Endothelial cell of umbilical vein (primary cell): Measurements from ENCODE around the gene VPS8. TPM values are rescaled to one million over a fixed set of nuclear protein-coding genes. Genes with fewer than 3 reads are reported as not detected.

ENCODE experiments used
- BruUV-seq: library from RNA; stranded (reverse); fragments of 400-500 nt; replicated peaks from 2 replicates; lab custom pipeline; 2021; lab: Mats Ljungman, UMichigan
- CTCF ChIA-PET: fragments of 300-600, 350-600 bp; sonication (Branson Sonifier 250); formaldehyde crosslinking; loops from one replicate; lab custom pipeline; 2021; ENCODE audit warnings: antibody characterized with exemption, inconsistent platforms; lab: Charles Lee
- POLR2A ChIA-PET: fragments of 300-600, 350-600 bp; sonication (Branson Sonifier 250); formaldehyde crosslinking; loops from one replicate; lab custom pipeline; 2021; ENCODE audit warnings: antibody characterized with exemption, inconsistent platforms; lab: Charles Lee
- DNase-seq: peaks from one replicate; pipeline ENCODE4 v3.0.0-alpha.2; 2011; ENCODE audit warnings: low read depth, low spot score
- FAIRE-seq: peaks from 2 replicates; lab custom pipeline; 2011; peaks lifted over from hg19 to GRCh38; lab: Jason Lieb, UNC
- H2AFZ ChIP-seq: 2 replicates; pipeline ENCODE4 v1.6.0; 2012; ENCODE audit warnings: low read depth, low read length, control low read depth, inconsistent platforms
- H3K27ac ChIP-seq: 2 replicates; pipeline ENCODE4 v1.5.1; 2011; ENCODE audit warnings: low read depth, mild to moderate bottlenecking, control low read depth, low read length, moderate library complexity; ENCODE audit not compliant: insufficient read depth
- H3K27me3 ChIP-seq, 2 experiments: 2 replicates each; pipeline versions ENCODE4 v1.6.0 to v1.6.1; 2011; ENCODE audit warnings: low read length in 2 of 2, mixed read lengths in 1 of 2; ENCODE audit not compliant: control insufficient read depth in 2 of 2, insufficient read depth in 2 of 2
- H3K36me3 ChIP-seq, 2 experiments: 2 replicates in 1 of 2; 3 replicates in 1 of 2; pipeline ENCODE4 v1.5.1; 2011; ENCODE audit warnings: low read length in 2 of 2, mild to moderate bottlenecking in 1 of 2, moderate library complexity in 1 of 2; ENCODE audit not compliant: control insufficient read depth in 2 of 2, insufficient read depth in 2 of 2; ENCODE audit errors: extremely low read depth in 1 of 2
- H3K4me1 ChIP-seq: 3 replicates; pipeline ENCODE4 v1.5.1; 2011; ENCODE audit warnings: mild to moderate bottlenecking, low read length; ENCODE audit not compliant: control insufficient read depth, insufficient read depth; ENCODE audit errors: extremely low read depth
- H3K4me2 ChIP-seq: 2 replicates; pipeline ENCODE4 v1.6.1; 2011; ENCODE audit warnings: low read length, control low read depth, mixed read lengths; ENCODE audit not compliant: insufficient read depth
- H3K4me3 ChIP-seq, 3 experiments: fragments of 200-600 bp in 1 of 3; sonication (generic), shearing (Covaris generic) in 1 of 3; replicated peaks in 1 of 3; 2 replicates each; pipeline ENCODE4 v1.5.1; 2011 to 2016; ENCODE audit warnings: control low read depth in 3 of 3, low read length in 3 of 3, mild to moderate bottlenecking in 2 of 3, inconsistent platforms in 1 of 3, low read depth in 1 of 3, moderate library complexity in 1 of 3; ENCODE audit not compliant: insufficient read depth in 1 of 3
- H3K79me2 ChIP-seq: 2 replicates; pipeline ENCODE4 v1.6.0; 2012; ENCODE audit warnings: low read length, inconsistent platforms; ENCODE audit not compliant: control insufficient read depth, insufficient read depth
- H3K9ac ChIP-seq: replicated peaks from 2 replicates; pipeline ENCODE3; 2011; ENCODE audit warnings: low read length, control low read depth; ENCODE audit not compliant: insufficient read depth; ENCODE audit errors: extremely low read depth
- H3K9me1 ChIP-seq: replicated peaks from 3 replicates; pipeline ENCODE4 v1.6.0; 2011; ENCODE audit warnings: mild to moderate bottlenecking, low read length; ENCODE audit not compliant: control insufficient read depth, insufficient read depth; ENCODE audit errors: extremely low read depth
- H3K9me3 ChIP-seq: replicated peaks from 2 replicates; pipeline ENCODE4 v1.5.1; 2012; ENCODE audit warnings: low read length, inconsistent platforms; ENCODE audit not compliant: control insufficient read depth, insufficient read depth
- H4K20me1 ChIP-seq: replicated peaks from 2 replicates; pipeline ENCODE3; 2011; ENCODE audit warnings: mild to moderate bottlenecking, low read length; ENCODE audit not compliant: control insufficient read depth, insufficient read depth; ENCODE audit errors: extremely low read depth
- CTCF ChIP-seq, 2 donors: IDR thresholded peaks; 1 replicate in 1 of 2; 2 replicates in 1 of 2; pipeline ENCODE4 v1.5.1; 2011; ENCODE audit warnings: low read length in 2 of 2, mild to moderate bottlenecking in 2 of 2, moderate library complexity in 2 of 2, control low read depth in 1 of 2, inconsistent platforms in 1 of 2, low read depth in 1 of 2; ENCODE audit not compliant: insufficient read depth in 1 of 2; ENCODE audit errors: extremely low read depth in 1 of 2
- EZH2 ChIP-seq: IDR thresholded peaks from 2 replicates; pipeline ENCODE4 v1.6.1; 2012; ENCODE audit warnings: borderline replicate concordance, low read depth, mild to moderate bottlenecking, moderate library complexity, low read length, inconsistent platforms; ENCODE audit not compliant: severe bottlenecking
- FOS ChIP-seq: IDR thresholded peaks from 2 replicates; pipeline ENCODE4 v1.6.1; 2011; ENCODE audit warnings: mild to moderate bottlenecking, low read length, moderate library complexity, borderline replicate concordance; ENCODE audit not compliant: insufficient read depth
- GATA2 ChIP-seq: IDR thresholded peaks from 2 replicates; pipeline ENCODE4 v1.7.0; 2011; ENCODE audit warnings: low read depth, mild to moderate bottlenecking, moderate library complexity, mixed read lengths, low read length; ENCODE audit not compliant: insufficient read length, insufficient read depth
- JUN ChIP-seq: IDR thresholded peaks from 2 replicates; pipeline ENCODE4 v1.6.1; 2011; ENCODE audit warnings: borderline replicate concordance, low read depth; ENCODE audit not compliant: insufficient read length, insufficient read depth
- MAX ChIP-seq: IDR thresholded peaks from 2 replicates; pipeline ENCODE4 v1.6.1; 2011; ENCODE audit not compliant: insufficient read depth, insufficient read length
- MYC ChIP-seq: IDR thresholded peaks from one replicate; pipeline ENCODE4 v1.6.1; 2011; ENCODE audit warnings: mild to moderate bottlenecking, low read depth, low read length
- POLR2A ChIP-seq: IDR thresholded peaks from 2 replicates; pipeline ENCODE4 v1.6.1; 2012; ENCODE audit warnings: low read depth, mild to moderate bottlenecking, control low read depth, low read length
- POLR2AphosphoS5 ChIP-seq: IDR thresholded peaks from 2 replicates; pipeline ENCODE4 v1.6.1; 2012; ENCODE audit warnings: low read depth, mild to moderate bottlenecking, control low read depth, low read length, moderate library complexity; ENCODE audit not compliant: insufficient read depth
- dilution Hi-C: fragments of 300-500 bp; cut with MboI; formaldehyde crosslinking; loops from one replicate; pipeline ENCODE4 v1.15.0; 2019; ENCODE audit warnings: low sequenced_read_pairs; ENCODE audit not compliant: extremely low pct_ligation_motif_present
- intact Hi-C: fragments of 100-400 bp; cut with micrococcal nuclease; formaldehyde crosslinking; loops from one replicate; pipeline ENCODE4 v1.10.0; 2022
- polyA plus RNA-seq, 4 experiments: library from polyadenylated mRNA; depleted of rRNA in 3 of 4; stranded (reverse) in 3 of 4; unstranded in 1 of 4; fragments of >200 nt; gene quantifications; 2 replicates each; pipeline versions ENCODE4 v1.2.1 to v1.2.3, GENCODE V29; 2011 to 2012; ENCODE audit warnings: missing spikeins in 1 of 4
- total RNA-seq: library from RNA; stranded (reverse); gene quantifications from 2 replicates; pipeline ENCODE4 v1.2.3, GENCODE V29; 2021

VPS8 gene
- total and polyA plus RNA-seq, 2 donors (not counting 3 experiments of a cell fraction or from before 2014, with no cell fraction given), result 13.7 to 51.6 TPM

GRCh38 chr3:185084402-185084801 lies 272.4 kb downstream of the VPS8 start:
- FAIRE-seq, result no peak
- Histone ChIP-seq H3K9me3 (no peaks in the 10 kb centered on the region), H3K9me1 (no peaks in the 10 kb centered on the region), H3K79me2 (no peaks in the 10 kb centered on the region), H2AFZ (no peak overlapping the region), H3K27me3 (peaks cover 3 to 7% of the 10 kb centered on the region in 2 experiments), H3K9ac (no peak overlapping the region), H4K20me1 (no peaks in the 10 kb centered on the region), H3K4me2 (no peak overlapping the region), H3K4me1 (no peaks in the 10 kb centered on the region), H3K36me3 (no peaks in the 10 kb centered on the region), H3K4me3 (no peak overlapping the region), H3K27ac (no peak overlapping the region)
- ChIA-PET CTCF (interaction anchor here (0.6 to 1.0 kb wide), 2 partner anchors 14 to 118 kb away, joined by 3 read pairs; no protein-coding TSS in a partner anchor), POLR2A (no interaction called here)
- dilution Hi-C loops, result no loop called here
- no TSS peak for BruUV-seq
- TF ChIP-seq EZH2 (no peak), MAX (no peak), GATA2 (no peak), POLR2AphosphoS5 (no peak)
- no peak for DNase-seq
- intact Hi-C loops, result no loop called here

GRCh38 chr3:185084901-185085300 lies 272.9 kb downstream of the VPS8 start:
- ChIA-PET POLR2A (no interaction called here), CTCF (interaction anchor here (0.6 to 1.0 kb wide), 2 partner anchors 14 to 118 kb away, joined by 3 read pairs; no protein-coding TSS in a partner anchor)
- no peaks in the 10 kb centered on the region for H3K4me1 ChIP-seq
- dilution Hi-C loops, result no loop called here
- H4K20me1 ChIP-seq, result no peaks in the 10 kb centered on the region
- H3K9ac ChIP-seq, result no peak overlapping the region
- BruUV-seq, result no TSS peak
- no peak for DNase-seq
- no peaks in the 10 kb centered on the region for H3K9me3 ChIP-seq
- FAIRE-seq, result no peak
- H3K9me1 ChIP-seq, result no peaks in the 10 kb centered on the region
- no peak for TF ChIP-seq JUN
- TF ChIP-seq POLR2A, result no peak
- no peak for TF ChIP-seq GATA2
- TF ChIP-seq EZH2, result no peak
- TF ChIP-seq FOS, result no peak
- no peak for TF ChIP-seq MAX
- no peak for TF ChIP-seq MYC
- TF ChIP-seq CTCF (IDR thresholded peaks at IDR 0.05; ENCODE audit: extremely low read depth in 1 of 2, insufficient read depth in 1 of 2, low read depth in 1 of 2, low read length in 2 of 2), result no peak
- no peak for TF ChIP-seq POLR2AphosphoS5
- intact Hi-C loops, result no loop called here
- H3K27me3 ChIP-seq, result peaks cover 3 to 7% of the 10 kb centered on the region in 2 experiments
- H3K27ac ChIP-seq, result no peak overlapping the region
- no peak overlapping the region for H3K4me3 ChIP-seq
- no peak overlapping the region for H3K4me2 ChIP-seq
- H2AFZ ChIP-seq, result no peak overlapping the region
- no peaks in the 10 kb centered on the region for H3K36me3 ChIP-seq
- H3K79me2 ChIP-seq, result no peaks in the 10 kb centered on the region
